HEK293 (cell line): Measurements from ENCODE around the gene CNGA2.
A peak's percentile ranks its signal among the peaks of the same experiment; 100 is the strongest.

ENCODE experiments used
- CTCF ChIA-PET: fragments of 350-600 bp; formaldehyde crosslinking; extraction: SDS; loops from one replicate; lab custom pipeline; 2021; ENCODE audit warnings: antibody characterized with exemption; lab: Yijun Ruan, JAX
- POLR2A ChIA-PET: fragments of 300-600 bp; formaldehyde crosslinking; extraction: SDS; loops from one replicate; lab custom pipeline; 2020; ENCODE audit warnings: antibody characterized with exemption, inconsistent platforms; lab: Yijun Ruan, JAX
- H3K27ac ChIP-seq: fragments of 200-500 bp; sonication (Bioruptor generic); 2 replicates; pipeline ENCODE4 v1.5.1; 2014; ENCODE audit warnings: low read depth, low read length, control low read depth, inconsistent platforms; ENCODE audit errors: extremely low read depth
- H3K36me3 ChIP-seq, 2 experiments: fragments of 200-500 bp in 1 of 2; sonication (Bioruptor generic) in 1 of 2; 1 replicate in 1 of 2; 2 replicates in 1 of 2; pipeline ENCODE4 v1.5.1; 2014 to 2017; ENCODE audit warnings: inconsistent platforms in 2 of 2, low read length in 2 of 2; ENCODE audit not compliant: control insufficient read depth in 2 of 2, insufficient read depth in 1 of 2
- H3K4me1 ChIP-seq: fragments of 200-500 bp; sonication (Bioruptor generic); 2 replicates; pipeline ENCODE4 v1.5.1; 2014; ENCODE audit warnings: mild to moderate bottlenecking, low read length, inconsistent platforms; ENCODE audit not compliant: control insufficient read depth, insufficient read depth
- H3K4me3 ChIP-seq: 2 replicates; pipeline ENCODE4 v1.5.1; 2011; ENCODE audit warnings: low read depth, mild to moderate bottlenecking, control low read depth, low read length, moderate library complexity
- H3K9me3 ChIP-seq: fragments of 200-500 bp; sonication (Bioruptor generic); 2 replicates; pipeline ENCODE4 v1.5.1; 2014; ENCODE audit warnings: low read depth, low read length, inconsistent platforms; ENCODE audit not compliant: control insufficient read depth, insufficient read depth
- RBAK ChIP-seq: fragments of 450-650 bp; formaldehyde crosslinking; IDR thresholded peaks from 2 replicates; pipeline ENCODE4 v1.5.1; 2016; ENCODE audit warnings: missing biosample characterization, missing genetic modification characterization
- SALL2 ChIP-seq: fragments of 450-650 bp; formaldehyde crosslinking; IDR thresholded peaks from 2 replicates; pipeline ENCODE4 v1.5.0; 2017; ENCODE audit warnings: missing biosample characterization, mild to moderate bottlenecking, missing genetic modification characterization, borderline replicate concordance
- SCRT2 ChIP-seq: fragments of 450-650 bp; formaldehyde crosslinking; IDR thresholded peaks from 2 replicates; pipeline ENCODE4 v1.5.1; 2016; ENCODE audit warnings: missing biosample characterization, missing genetic modification characterization
- ZBTB21 ChIP-seq: fragments of 450-650 bp; formaldehyde crosslinking; IDR thresholded peaks from 2 replicates; pipeline ENCODE4 v1.5.1; 2017; ENCODE audit warnings: missing biosample characterization, missing genetic modification characterization
- ZEB2 ChIP-seq: fragments of 450-650 bp; formaldehyde crosslinking; IDR thresholded peaks from 2 replicates; pipeline ENCODE4 v1.5.1; 2016; ENCODE audit warnings: missing biosample characterization, missing genetic modification characterization
- ZNF157 ChIP-seq: fragments of 450-650 bp; formaldehyde crosslinking; IDR thresholded peaks from 2 replicates; pipeline ENCODE4 v1.5.1; 2016; ENCODE audit warnings: missing biosample characterization, missing genetic modification characterization
- ZNF175 ChIP-seq: fragments of 450-650 bp; formaldehyde crosslinking; IDR thresholded peaks from 2 replicates; pipeline ENCODE4 v1.5.1; 2016; ENCODE audit warnings: missing biosample characterization, missing genetic modification characterization
- ZNF335 ChIP-seq: fragments of 450-650 bp; formaldehyde crosslinking; conservative IDR thresholded peaks from 2 replicates; pipeline ENCODE4 v1.5.1; 2016; ENCODE audit warnings: missing biosample characterization, missing genetic modification characterization
- ZNF354C ChIP-seq: fragments of 450-650 bp; formaldehyde crosslinking; IDR thresholded peaks from 2 replicates; pipeline ENCODE4 v1.5.1; 2016; ENCODE audit warnings: missing biosample characterization, missing genetic modification characterization, low read depth, borderline replicate concordance
- ZNF394 ChIP-seq: fragments of 450-650 bp; formaldehyde crosslinking; IDR thresholded peaks from 2 replicates; pipeline ENCODE4 v1.5.1; 2016; ENCODE audit warnings: missing biosample characterization, missing genetic modification characterization, mild to moderate bottlenecking, moderate library complexity, borderline replicate concordance
- ZNF501 ChIP-seq: fragments of 450-650 bp; formaldehyde crosslinking; IDR thresholded peaks from 2 replicates; pipeline ENCODE4 v1.5.1; 2016; ENCODE audit warnings: missing biosample characterization, missing genetic modification characterization
- ZNF530 ChIP-seq: fragments of 450-650 bp; formaldehyde crosslinking; IDR thresholded peaks from 2 replicates; pipeline ENCODE4 v1.5.1; 2016; ENCODE audit warnings: low read depth, missing biosample characterization, missing genetic modification characterization
- ZNF544 ChIP-seq: fragments of 450-650 bp; formaldehyde crosslinking; IDR thresholded peaks from 2 replicates; pipeline ENCODE4 v1.5.0; 2017; ENCODE audit warnings: missing biosample characterization, missing genetic modification characterization
- ZNF558 ChIP-seq: fragments of 450-650 bp; formaldehyde crosslinking; IDR thresholded peaks from 2 replicates; pipeline ENCODE4 v1.5.1; 2016; ENCODE audit warnings: missing biosample characterization, missing genetic modification characterization
- ZNF560 ChIP-seq: fragments of 450-650 bp; formaldehyde crosslinking; IDR thresholded peaks from 2 replicates; pipeline ENCODE4 v1.5.1; 2017; ENCODE audit warnings: missing biosample characterization, missing genetic modification characterization, borderline replicate concordance
- ZNF561 ChIP-seq: fragments of 450-650 bp; IDR thresholded peaks from 2 replicates; pipeline ENCODE4 v1.5.1; 2018; ENCODE audit warnings: missing biosample characterization, missing genetic modification characterization, borderline replicate concordance
- ZNF585B ChIP-seq: fragments of 450-650 bp; formaldehyde crosslinking; IDR thresholded peaks from 2 replicates; pipeline ENCODE4 v1.5.1; 2016; ENCODE audit warnings: missing biosample characterization, missing genetic modification characterization
- ZNF791 ChIP-seq: fragments of 450-650 bp; formaldehyde crosslinking; IDR thresholded peaks from 2 replicates; pipeline ENCODE4 v1.5.1; 2016; ENCODE audit warnings: missing biosample characterization, missing genetic modification characterization
- TF ChIP-seq, protein P1 (sequence below): fragments of 450-650 bp; formaldehyde crosslinking; IDR thresholded peaks from 2 replicates; pipeline ENCODE4 v1.5.1; 2016; ENCODE audit warnings: missing biosample characterization, missing genetic modification characterization
- TF ChIP-seq, protein P2 (sequence below): fragments of 450-650 bp; formaldehyde crosslinking; IDR thresholded peaks from 2 replicates; pipeline ENCODE4 v1.5.1; 2016; ENCODE audit warnings: missing biosample characterization, missing genetic modification characterization, borderline replicate concordance
- TF ChIP-seq, protein P3 (sequence below): fragments of 450-650 bp; formaldehyde crosslinking; IDR thresholded peaks from 2 replicates; pipeline ENCODE4 v1.5.1; 2017; ENCODE audit warnings: missing biosample characterization, missing genetic modification characterization
- TF ChIP-seq, protein P4 (sequence below): fragments of 450-650 bp; formaldehyde crosslinking; IDR thresholded peaks from 2 replicates; pipeline ENCODE4 v1.5.1; 2016; ENCODE audit warnings: missing biosample characterization, missing genetic modification characterization

Gene CNGA2

DNA sequence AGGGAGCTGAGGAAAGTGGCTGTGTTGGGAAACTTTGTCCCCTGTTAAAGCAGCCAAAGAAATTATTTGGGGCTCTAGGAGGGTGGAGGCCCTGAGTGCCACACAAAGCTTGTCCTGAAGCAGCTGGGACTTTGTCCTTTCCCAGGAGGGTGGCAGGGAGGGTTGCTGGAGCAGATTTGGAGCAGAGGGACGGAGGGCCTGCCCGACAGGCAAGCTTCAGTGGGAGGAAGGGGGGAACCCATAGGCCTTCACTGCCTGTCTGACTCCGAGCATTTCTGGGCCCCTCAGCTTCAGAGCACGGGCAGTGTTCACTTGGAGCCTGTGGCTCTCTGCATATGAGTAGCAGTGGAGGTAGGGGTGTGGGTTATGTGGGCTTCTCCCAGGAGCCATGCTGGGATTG, 7.2 kb upstream of the CNGA2 start (continued):
- TF ChIP-seq, protein P1, sequence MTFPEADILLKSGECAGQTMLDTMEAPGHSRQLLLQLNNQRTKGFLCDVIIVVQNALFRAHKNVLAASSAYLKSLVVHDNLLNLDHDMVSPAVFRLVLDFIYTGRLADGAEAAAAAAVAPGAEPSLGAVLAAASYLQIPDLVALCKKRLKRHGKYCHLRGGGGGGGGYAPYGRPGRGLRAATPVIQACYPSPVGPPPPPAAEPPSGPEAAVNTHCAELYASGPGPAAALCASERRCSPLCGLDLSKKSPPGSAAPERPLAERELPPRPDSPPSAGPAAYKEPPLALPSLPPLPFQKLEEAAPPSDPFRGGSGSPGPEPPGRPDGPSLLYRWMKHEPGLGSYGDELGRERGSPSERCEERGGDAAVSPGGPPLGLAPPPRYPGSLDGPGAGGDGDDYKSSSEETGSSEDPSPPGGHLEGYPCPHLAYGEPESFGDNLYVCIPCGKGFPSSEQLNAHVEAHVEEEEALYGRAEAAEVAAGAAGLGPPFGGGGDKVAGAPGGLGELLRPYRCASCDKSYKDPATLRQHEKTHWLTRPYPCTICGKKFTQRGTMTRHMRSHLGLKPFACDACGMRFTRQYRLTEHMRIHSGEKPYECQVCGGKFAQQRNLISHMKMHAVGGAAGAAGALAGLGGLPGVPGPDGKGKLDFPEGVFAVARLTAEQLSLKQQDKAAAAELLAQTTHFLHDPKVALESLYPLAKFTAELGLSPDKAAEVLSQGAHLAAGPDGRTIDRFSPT (tag by site-specific recombination), result no peak
- TF ChIP-seq ZNF558 (tag by site-specific recombination) (no peak), ZBTB21 (no peak), ZNF791 (tag by site-specific recombination) (no peak), RBAK (tag by site-specific recombination) (no peak), ZEB2 (tag by site-specific recombination) (no peak), ZNF394 (tag by site-specific recombination) (no peak)
- TF ChIP-seq, protein P2, sequence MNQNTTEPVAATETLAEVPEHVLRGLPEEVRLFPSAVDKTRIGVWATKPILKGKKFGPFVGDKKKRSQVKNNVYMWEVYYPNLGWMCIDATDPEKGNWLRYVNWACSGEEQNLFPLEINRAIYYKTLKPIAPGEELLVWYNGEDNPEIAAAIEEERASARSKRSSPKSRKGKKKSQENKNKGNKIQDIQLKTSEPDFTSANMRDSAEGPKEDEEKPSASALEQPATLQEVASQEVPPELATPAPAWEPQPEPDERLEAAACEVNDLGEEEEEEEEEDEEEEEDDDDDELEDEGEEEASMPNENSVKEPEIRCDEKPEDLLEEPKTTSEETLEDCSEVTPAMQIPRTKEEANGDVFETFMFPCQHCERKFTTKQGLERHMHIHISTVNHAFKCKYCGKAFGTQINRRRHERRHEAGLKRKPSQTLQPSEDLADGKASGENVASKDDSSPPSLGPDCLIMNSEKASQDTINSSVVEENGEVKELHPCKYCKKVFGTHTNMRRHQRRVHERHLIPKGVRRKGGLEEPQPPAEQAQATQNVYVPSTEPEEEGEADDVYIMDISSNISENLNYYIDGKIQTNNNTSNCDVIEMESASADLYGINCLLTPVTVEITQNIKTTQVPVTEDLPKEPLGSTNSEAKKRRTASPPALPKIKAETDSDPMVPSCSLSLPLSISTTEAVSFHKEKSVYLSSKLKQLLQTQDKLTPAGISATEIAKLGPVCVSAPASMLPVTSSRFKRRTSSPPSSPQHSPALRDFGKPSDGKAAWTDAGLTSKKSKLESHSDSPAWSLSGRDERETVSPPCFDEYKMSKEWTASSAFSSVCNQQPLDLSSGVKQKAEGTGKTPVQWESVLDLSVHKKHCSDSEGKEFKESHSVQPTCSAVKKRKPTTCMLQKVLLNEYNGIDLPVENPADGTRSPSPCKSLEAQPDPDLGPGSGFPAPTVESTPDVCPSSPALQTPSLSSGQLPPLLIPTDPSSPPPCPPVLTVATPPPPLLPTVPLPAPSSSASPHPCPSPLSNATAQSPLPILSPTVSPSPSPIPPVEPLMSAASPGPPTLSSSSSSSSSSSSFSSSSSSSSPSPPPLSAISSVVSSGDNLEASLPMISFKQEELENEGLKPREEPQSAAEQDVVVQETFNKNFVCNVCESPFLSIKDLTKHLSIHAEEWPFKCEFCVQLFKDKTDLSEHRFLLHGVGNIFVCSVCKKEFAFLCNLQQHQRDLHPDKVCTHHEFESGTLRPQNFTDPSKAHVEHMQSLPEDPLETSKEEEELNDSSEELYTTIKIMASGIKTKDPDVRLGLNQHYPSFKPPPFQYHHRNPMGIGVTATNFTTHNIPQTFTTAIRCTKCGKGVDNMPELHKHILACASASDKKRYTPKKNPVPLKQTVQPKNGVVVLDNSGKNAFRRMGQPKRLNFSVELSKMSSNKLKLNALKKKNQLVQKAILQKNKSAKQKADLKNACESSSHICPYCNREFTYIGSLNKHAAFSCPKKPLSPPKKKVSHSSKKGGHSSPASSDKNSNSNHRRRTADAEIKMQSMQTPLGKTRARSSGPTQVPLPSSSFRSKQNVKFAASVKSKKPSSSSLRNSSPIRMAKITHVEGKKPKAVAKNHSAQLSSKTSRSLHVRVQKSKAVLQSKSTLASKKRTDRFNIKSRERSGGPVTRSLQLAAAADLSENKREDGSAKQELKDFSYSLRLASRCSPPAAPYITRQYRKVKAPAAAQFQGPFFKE (tag by site-specific recombination), result no peak

DNA sequence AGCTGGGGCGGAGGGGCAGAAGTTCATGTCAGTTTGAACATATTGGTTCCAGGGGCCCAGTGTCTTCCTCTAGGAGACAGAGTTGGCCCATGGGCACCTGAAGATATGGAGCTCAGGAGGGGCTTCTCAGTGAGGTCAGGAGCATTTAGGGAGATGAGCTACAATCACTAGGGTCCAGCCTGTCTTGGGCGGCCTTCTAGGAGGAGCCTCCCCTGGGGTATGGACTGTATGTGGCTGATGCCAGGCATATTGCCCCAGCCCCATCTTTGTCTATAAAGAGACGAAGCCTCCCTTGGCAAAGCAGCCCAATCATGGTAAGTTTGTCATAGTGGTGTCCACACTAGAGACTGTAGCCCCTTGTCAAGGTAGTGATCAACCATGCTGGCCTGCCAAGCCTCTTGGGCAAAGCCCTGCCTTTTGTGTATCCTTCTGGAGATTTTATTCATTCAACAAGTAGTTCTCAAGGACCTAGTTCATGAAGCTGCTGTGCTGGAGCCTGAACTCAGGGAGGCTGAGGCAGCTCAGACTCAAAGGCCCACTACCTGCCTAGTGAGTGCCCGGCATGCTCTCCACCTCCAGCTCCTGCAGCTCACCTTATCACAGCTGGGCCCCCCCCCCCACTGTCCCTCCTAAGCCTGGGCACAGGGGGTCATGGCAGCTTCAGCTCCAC, 5.4 kb upstream of the CNGA2 start:
- ChIA-PET POLR2A (no interaction called here), CTCF (interaction anchor here (1.1 kb wide), 1 partner anchor 1089 kb away, joined by 3 read pairs; no protein-coding TSS in a partner anchor)
- TF ChIP-seq ZNF585B (tag by site-specific recombination) (no peak), SCRT2 (tag by site-specific recombination) (0 out of 2 replicates have a peak, but pooled peaks have one; percentile 17)
- Histone ChIP-seq H3K27ac (no peak overlapping the region), H3K4me3 (no peak overlapping the region), H3K9me3 (no peaks in the 10 kb centered on the region), H3K36me3 (no peaks in the 10 kb centered on the region), H3K4me1 (no peaks in the 10 kb centered on the region)

DNA sequence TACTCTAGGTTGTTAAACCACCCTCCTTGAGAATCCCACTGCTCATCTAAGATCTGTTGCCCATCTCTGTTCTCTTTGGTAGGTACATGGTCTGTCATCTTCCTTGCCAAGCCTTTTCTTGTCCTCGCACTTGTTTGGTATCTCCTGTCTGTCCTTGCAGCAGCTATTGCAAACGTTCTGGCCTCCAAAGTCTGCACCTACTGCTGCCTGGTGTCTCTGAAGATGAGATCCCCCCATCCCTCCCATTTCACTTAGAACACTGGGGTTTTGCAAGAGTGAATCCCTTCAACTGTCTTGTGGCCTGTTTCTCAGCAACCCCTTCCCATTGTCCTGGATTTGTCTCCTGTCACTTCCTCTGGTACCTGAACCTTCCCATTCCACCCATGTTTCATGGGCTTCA, 673 bp downstream of the CNGA2 start:
- no peaks in the 10 kb centered on the region for H3K4me1 ChIP-seq
- POLR2A ChIA-PET, result no interaction called here
- H3K4me3 ChIP-seq, result no peak overlapping the region
- CTCF ChIA-PET, result interaction anchor here (1.0 kb wide), 1 partner anchor 14 kb away, joined by 5 read pairs; no protein-coding TSS in a partner anchor
- H3K27ac ChIP-seq, result no peak overlapping the region
- no peaks in the 10 kb centered on the region for H3K9me3 ChIP-seq
- H3K36me3 ChIP-seq, result no peaks in the 10 kb centered on the region
- TF ChIP-seq ZNF501 (tag by site-specific recombination) (no peak), ZNF560 (tag by site-specific recombination) (no peak), ZNF544 (tag by site-specific recombination) (no peak), ZNF530 (tag by site-specific recombination) (no peak), ZNF394 (tag by site-specific recombination) (no peak), ZNF175 (tag by site-specific recombination) (no peak), ZNF561 (tag by site-specific recombination) (no peak), ZNF335 (no peak), SALL2 (tag by site-specific recombination) (no peak), ZNF157 (tag by site-specific recombination) (no peak), ZNF354C (tag by site-specific recombination) (no peak)
- TF ChIP-seq, protein P3, sequence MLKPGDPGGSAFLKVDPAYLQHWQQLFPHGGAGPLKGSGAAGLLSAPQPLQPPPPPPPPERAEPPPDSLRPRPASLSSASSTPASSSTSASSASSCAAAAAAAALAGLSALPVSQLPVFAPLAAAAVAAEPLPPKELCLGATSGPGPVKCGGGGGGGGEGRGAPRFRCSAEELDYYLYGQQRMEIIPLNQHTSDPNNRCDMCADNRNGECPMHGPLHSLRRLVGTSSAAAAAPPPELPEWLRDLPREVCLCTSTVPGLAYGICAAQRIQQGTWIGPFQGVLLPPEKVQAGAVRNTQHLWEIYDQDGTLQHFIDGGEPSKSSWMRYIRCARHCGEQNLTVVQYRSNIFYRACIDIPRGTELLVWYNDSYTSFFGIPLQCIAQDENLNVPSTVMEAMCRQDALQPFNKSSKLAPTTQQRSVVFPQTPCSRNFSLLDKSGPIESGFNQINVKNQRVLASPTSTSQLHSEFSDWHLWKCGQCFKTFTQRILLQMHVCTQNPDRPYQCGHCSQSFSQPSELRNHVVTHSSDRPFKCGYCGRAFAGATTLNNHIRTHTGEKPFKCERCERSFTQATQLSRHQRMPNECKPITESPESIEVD, result no peak
- TF ChIP-seq, protein P4, sequence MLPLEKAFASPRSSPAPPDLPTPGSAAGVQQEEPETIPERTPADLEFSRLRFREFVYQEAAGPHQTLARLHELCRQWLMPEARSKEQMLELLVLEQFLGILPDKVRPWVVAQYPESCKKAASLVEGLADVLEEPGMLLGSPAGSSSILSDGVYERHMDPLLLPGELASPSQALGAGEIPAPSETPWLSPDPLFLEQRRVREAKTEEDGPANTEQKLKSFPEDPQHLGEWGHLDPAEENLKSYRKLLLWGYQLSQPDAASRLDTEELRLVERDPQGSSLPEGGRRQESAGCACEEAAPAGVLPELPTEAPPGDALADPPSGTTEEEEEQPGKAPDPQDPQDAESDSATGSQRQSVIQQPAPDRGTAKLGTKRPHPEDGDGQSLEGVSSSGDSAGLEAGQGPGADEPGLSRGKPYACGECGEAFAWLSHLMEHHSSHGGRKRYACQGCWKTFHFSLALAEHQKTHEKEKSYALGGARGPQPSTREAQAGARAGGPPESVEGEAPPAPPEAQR, result no peak
